Endothelial cell of umbilical vein (primary cell): ENCODE results near the gene FDX1. TPM values are rescaled to one million over a fixed set of nuclear protein-coding genes. Genes with fewer than 3 reads are reported as not detected.

Source experiments
- BruUV-seq: library from RNA; stranded (reverse); fragments of 400-500 nt; replicated peaks from 2 replicates; lab custom pipeline; 2021; lab: Mats Ljungman, UMichigan
- CTCF ChIA-PET: fragments of 300-600, 350-600 bp; sonication (Branson Sonifier 250); formaldehyde crosslinking; loops from one replicate; lab custom pipeline; 2021; ENCODE audit warnings: antibody characterized with exemption, inconsistent platforms; lab: Charles Lee
- POLR2A ChIA-PET: fragments of 300-600, 350-600 bp; sonication (Branson Sonifier 250); formaldehyde crosslinking; loops from one replicate; lab custom pipeline; 2021; ENCODE audit warnings: antibody characterized with exemption, inconsistent platforms; lab: Charles Lee
- DNase-seq: peaks from one replicate; pipeline ENCODE4 v3.0.0-alpha.2; 2011; ENCODE audit warnings: low read depth, low spot score
- FAIRE-seq: peaks from 2 replicates; lab custom pipeline; 2011; peaks lifted over from hg19 to GRCh38; lab: Jason Lieb, UNC
- H2AFZ ChIP-seq: 2 replicates; pipeline ENCODE4 v1.6.0; 2012; ENCODE audit warnings: low read depth, low read length, control low read depth, inconsistent platforms
- H3K27ac ChIP-seq: 2 replicates; pipeline ENCODE4 v1.5.1; 2011; ENCODE audit warnings: low read depth, mild to moderate bottlenecking, control low read depth, low read length, moderate library complexity; ENCODE audit not compliant: insufficient read depth
- H3K27me3 ChIP-seq, 2 experiments: 2 replicates each; pipeline versions ENCODE4 v1.6.0 to v1.6.1; 2011; ENCODE audit warnings: low read length in 2 of 2, mixed read lengths in 1 of 2; ENCODE audit not compliant: control insufficient read depth in 2 of 2, insufficient read depth in 2 of 2
- H3K36me3 ChIP-seq, 2 experiments: 2 replicates in 1 of 2; 3 replicates in 1 of 2; pipeline ENCODE4 v1.5.1; 2011; ENCODE audit warnings: low read length in 2 of 2, mild to moderate bottlenecking in 1 of 2, moderate library complexity in 1 of 2; ENCODE audit not compliant: control insufficient read depth in 2 of 2, insufficient read depth in 2 of 2; ENCODE audit errors: extremely low read depth in 1 of 2
- H3K4me1 ChIP-seq: 3 replicates; pipeline ENCODE4 v1.5.1; 2011; ENCODE audit warnings: mild to moderate bottlenecking, low read length; ENCODE audit not compliant: control insufficient read depth, insufficient read depth; ENCODE audit errors: extremely low read depth
- H3K4me2 ChIP-seq: 2 replicates; pipeline ENCODE4 v1.6.1; 2011; ENCODE audit warnings: low read length, control low read depth, mixed read lengths; ENCODE audit not compliant: insufficient read depth
- H3K4me3 ChIP-seq, 3 experiments: fragments of 200-600 bp in 1 of 3; sonication (generic), shearing (Covaris generic) in 1 of 3; replicated peaks in 1 of 3; 2 replicates each; pipeline ENCODE4 v1.5.1; 2011 to 2016; ENCODE audit warnings: control low read depth in 3 of 3, low read length in 3 of 3, mild to moderate bottlenecking in 2 of 3, inconsistent platforms in 1 of 3, low read depth in 1 of 3, moderate library complexity in 1 of 3; ENCODE audit not compliant: insufficient read depth in 1 of 3
- H3K79me2 ChIP-seq: 2 replicates; pipeline ENCODE4 v1.6.0; 2012; ENCODE audit warnings: low read length, inconsistent platforms; ENCODE audit not compliant: control insufficient read depth, insufficient read depth
- H3K9ac ChIP-seq: replicated peaks from 2 replicates; pipeline ENCODE3; 2011; ENCODE audit warnings: low read length, control low read depth; ENCODE audit not compliant: insufficient read depth; ENCODE audit errors: extremely low read depth
- H3K9me1 ChIP-seq: replicated peaks from 3 replicates; pipeline ENCODE4 v1.6.0; 2011; ENCODE audit warnings: mild to moderate bottlenecking, low read length; ENCODE audit not compliant: control insufficient read depth, insufficient read depth; ENCODE audit errors: extremely low read depth
- H3K9me3 ChIP-seq: replicated peaks from 2 replicates; pipeline ENCODE4 v1.5.1; 2012; ENCODE audit warnings: low read length, inconsistent platforms; ENCODE audit not compliant: control insufficient read depth, insufficient read depth
- H4K20me1 ChIP-seq: replicated peaks from 2 replicates; pipeline ENCODE3; 2011; ENCODE audit warnings: mild to moderate bottlenecking, low read length; ENCODE audit not compliant: control insufficient read depth, insufficient read depth; ENCODE audit errors: extremely low read depth
- EZH2 ChIP-seq: IDR thresholded peaks from 2 replicates; pipeline ENCODE4 v1.6.1; 2012; ENCODE audit warnings: borderline replicate concordance, low read depth, mild to moderate bottlenecking, moderate library complexity, low read length, inconsistent platforms; ENCODE audit not compliant: severe bottlenecking
- FOS ChIP-seq: IDR thresholded peaks from 2 replicates; pipeline ENCODE4 v1.6.1; 2011; ENCODE audit warnings: mild to moderate bottlenecking, low read length, moderate library complexity, borderline replicate concordance; ENCODE audit not compliant: insufficient read depth
- GATA2 ChIP-seq: IDR thresholded peaks from 2 replicates; pipeline ENCODE4 v1.7.0; 2011; ENCODE audit warnings: low read depth, mild to moderate bottlenecking, moderate library complexity, mixed read lengths, low read length; ENCODE audit not compliant: insufficient read length, insufficient read depth
- JUN ChIP-seq: IDR thresholded peaks from 2 replicates; pipeline ENCODE4 v1.6.1; 2011; ENCODE audit warnings: borderline replicate concordance, low read depth; ENCODE audit not compliant: insufficient read length, insufficient read depth
- MYC ChIP-seq: IDR thresholded peaks from one replicate; pipeline ENCODE4 v1.6.1; 2011; ENCODE audit warnings: mild to moderate bottlenecking, low read depth, low read length
- POLR2A ChIP-seq: IDR thresholded peaks from 2 replicates; pipeline ENCODE4 v1.6.1; 2012; ENCODE audit warnings: low read depth, mild to moderate bottlenecking, control low read depth, low read length
- POLR2AphosphoS5 ChIP-seq: IDR thresholded peaks from 2 replicates; pipeline ENCODE4 v1.6.1; 2012; ENCODE audit warnings: low read depth, mild to moderate bottlenecking, control low read depth, low read length, moderate library complexity; ENCODE audit not compliant: insufficient read depth
- dilution Hi-C: fragments of 300-500 bp; cut with MboI; formaldehyde crosslinking; loops from one replicate; pipeline ENCODE4 v1.15.0; 2019; ENCODE audit warnings: low sequenced_read_pairs; ENCODE audit not compliant: extremely low pct_ligation_motif_present
- intact Hi-C: fragments of 100-400 bp; cut with micrococcal nuclease; formaldehyde crosslinking; loops from one replicate; pipeline ENCODE4 v1.10.0; 2022
- polyA plus RNA-seq, 4 experiments: library from polyadenylated mRNA; depleted of rRNA in 3 of 4; stranded (reverse) in 3 of 4; unstranded in 1 of 4; fragments of >200 nt; gene quantifications; 2 replicates each; pipeline versions ENCODE4 v1.2.1 to v1.2.3, GENCODE V29; 2011 to 2012; ENCODE audit warnings: missing spikeins in 1 of 4
- total RNA-seq: library from RNA; stranded (reverse); gene quantifications from 2 replicates; pipeline ENCODE4 v1.2.3, GENCODE V29; 2021
- TF ChIP-seq, protein P1 (sequence below): IDR thresholded peaks from 2 replicates; pipeline ENCODE4 v1.6.1; 2011; ENCODE audit not compliant: insufficient read depth, insufficient read length
- TF ChIP-seq, protein P2 (sequence below), 2 donors: IDR thresholded peaks; 1 replicate in 1 of 2; 2 replicates in 1 of 2; pipeline ENCODE4 v1.5.1; 2011; ENCODE audit warnings: low read length in 2 of 2, mild to moderate bottlenecking in 2 of 2, moderate library complexity in 2 of 2, control low read depth in 1 of 2, inconsistent platforms in 1 of 2, low read depth in 1 of 2; ENCODE audit not compliant: insufficient read depth in 1 of 2; ENCODE audit errors: extremely low read depth in 1 of 2

The FDX1 gene
- total and polyA plus RNA-seq, 2 donors (not counting 3 experiments of a cell fraction or from before 2014, with no cell fraction given): 4.7 to 11.0 TPM

DNA sequence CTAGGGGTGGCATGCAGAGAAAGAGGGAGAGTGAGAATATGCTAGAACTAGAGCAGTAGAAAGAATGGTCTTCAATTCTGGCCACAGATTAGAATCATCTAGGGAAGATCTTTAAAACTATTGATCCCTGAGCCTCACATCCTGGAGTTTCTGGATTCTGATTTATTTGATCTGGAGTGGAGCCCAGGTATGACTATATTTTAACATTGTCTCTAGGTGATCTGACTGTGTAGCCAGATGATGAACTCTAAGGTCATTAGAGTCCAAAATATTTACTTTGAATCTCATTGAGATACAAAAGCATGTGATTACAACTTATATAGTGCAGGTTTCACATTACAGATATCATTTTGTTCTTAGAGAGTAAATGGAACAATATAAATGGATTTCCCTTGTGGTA, 79.7 kb downstream of the FDX1 start:
- no peak overlapping the region for H2AFZ ChIP-seq
- dilution Hi-C loops: no loop called here
- H3K4me2 ChIP-seq: no peak overlapping the region
- H3K27ac ChIP-seq: no peak overlapping the region
- H3K9me3 ChIP-seq: no peaks in the 10 kb centered on the region
- BruUV-seq: no TSS peak
- FAIRE-seq (no peak), DNase-seq (no peak)
- peaks cover 0 to 1% of the 10 kb centered on the region in 2 experiments for H3K27me3 ChIP-seq
- TF ChIP-seq GATA2 (no peak), POLR2A (no peak), POLR2AphosphoS5 (no peak), MYC (no peak)
- TF ChIP-seq, protein P1, sequence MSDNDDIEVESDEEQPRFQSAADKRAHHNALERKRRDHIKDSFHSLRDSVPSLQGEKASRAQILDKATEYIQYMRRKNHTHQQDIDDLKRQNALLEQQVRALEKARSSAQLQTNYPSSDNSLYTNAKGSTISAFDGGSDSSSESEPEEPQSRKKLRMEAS: no peak
- TF ChIP-seq, protein P2, sequence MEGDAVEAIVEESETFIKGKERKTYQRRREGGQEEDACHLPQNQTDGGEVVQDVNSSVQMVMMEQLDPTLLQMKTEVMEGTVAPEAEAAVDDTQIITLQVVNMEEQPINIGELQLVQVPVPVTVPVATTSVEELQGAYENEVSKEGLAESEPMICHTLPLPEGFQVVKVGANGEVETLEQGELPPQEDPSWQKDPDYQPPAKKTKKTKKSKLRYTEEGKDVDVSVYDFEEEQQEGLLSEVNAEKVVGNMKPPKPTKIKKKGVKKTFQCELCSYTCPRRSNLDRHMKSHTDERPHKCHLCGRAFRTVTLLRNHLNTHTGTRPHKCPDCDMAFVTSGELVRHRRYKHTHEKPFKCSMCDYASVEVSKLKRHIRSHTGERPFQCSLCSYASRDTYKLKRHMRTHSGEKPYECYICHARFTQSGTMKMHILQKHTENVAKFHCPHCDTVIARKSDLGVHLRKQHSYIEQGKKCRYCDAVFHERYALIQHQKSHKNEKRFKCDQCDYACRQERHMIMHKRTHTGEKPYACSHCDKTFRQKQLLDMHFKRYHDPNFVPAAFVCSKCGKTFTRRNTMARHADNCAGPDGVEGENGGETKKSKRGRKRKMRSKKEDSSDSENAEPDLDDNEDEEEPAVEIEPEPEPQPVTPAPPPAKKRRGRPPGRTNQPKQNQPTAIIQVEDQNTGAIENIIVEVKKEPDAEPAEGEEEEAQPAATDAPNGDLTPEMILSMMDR (IDR thresholded peaks at IDR 0.05; ENCODE audit: extremely low read depth in 1 of 2, insufficient read depth in 1 of 2, low read depth in 1 of 2, low read length in 2 of 2): no peak
- H3K79me2 ChIP-seq: no peaks in the 10 kb centered on the region
- no peak overlapping the region for H3K4me3 ChIP-seq
- H3K36me3 ChIP-seq: no peaks in the 10 kb centered on the region
- POLR2A ChIA-PET: no interaction called here
- no peaks in the 10 kb centered on the region for H4K20me1 ChIP-seq
- H3K9me1 ChIP-seq: no peaks in the 10 kb centered on the region
- no peak overlapping the region for H3K9ac ChIP-seq
- intact Hi-C loops: no loop called here
- CTCF ChIA-PET: no interaction called here
- H3K4me1 ChIP-seq: no peaks in the 10 kb centered on the region

GRCh38 chr11:110512026-110512425, 82.3 kb downstream of the FDX1 start:
- no peaks in the 10 kb centered on the region for H3K36me3 ChIP-seq
- no peak overlapping the region for H2AFZ ChIP-seq
- H3K9me3 ChIP-seq: no peaks in the 10 kb centered on the region
- no peaks in the 10 kb centered on the region for H4K20me1 ChIP-seq
- CTCF ChIA-PET: no interaction called here
- TF ChIP-seq, protein P1: no peak
- TF ChIP-seq MYC: no peak
- no peak for TF ChIP-seq GATA2
- TF ChIP-seq JUN: no peak
- no peak for TF ChIP-seq POLR2AphosphoS5
- TF ChIP-seq EZH2: no peak
- TF ChIP-seq, protein P2 (IDR thresholded peaks at IDR 0.05; ENCODE audit: extremely low read depth in 1 of 2, insufficient read depth in 1 of 2, low read depth in 1 of 2, low read length in 2 of 2): no peak
- no peak for TF ChIP-seq POLR2A
- no peak for TF ChIP-seq FOS
- intact Hi-C loops (no loop called here), dilution Hi-C loops (no loop called here)
- FAIRE-seq: no peak
- POLR2A ChIA-PET: no interaction called here
- no peak overlapping the region for H3K9ac ChIP-seq
- no peak overlapping the region for H3K4me2 ChIP-seq
- no peak overlapping the region for H3K4me3 ChIP-seq
- no peaks in the 10 kb centered on the region for H3K4me1 ChIP-seq
- BruUV-seq: no TSS peak
- H3K27me3 ChIP-seq: no peaks in the 10 kb centered on the region
- H3K79me2 ChIP-seq: no peaks in the 10 kb centered on the region
- no peak overlapping the region for H3K27ac ChIP-seq
- H3K9me1 ChIP-seq: no peaks in the 10 kb centered on the region
- DNase-seq: no peak
